WERI-Rb-1 (cell line): ENCODE measurements around the gene SMC5.

Source experiments
- DNase-seq: peaks from one replicate; pipeline ENCODE4 v3.0.0-alpha.2; 2020
- H3K27ac ChIP-seq: fragments of 250-450 bp; sonication (Bioruptor Pico); 2 replicates; pipeline ENCODE4 v1.5.1; 2020; ENCODE audit warnings: mild to moderate bottlenecking, moderate library complexity
- H3K27me3 ChIP-seq: fragments of 250-450 bp; sonication (Bioruptor Pico); 2 replicates; pipeline ENCODE4 v1.5.1; 2021; ENCODE audit warnings: mild to moderate bottlenecking, low read depth, moderate library complexity; ENCODE audit not compliant: insufficient read depth, severe bottlenecking
- H3K36me3 ChIP-seq: fragments of 250-450 bp; sonication (Bioruptor Pico); 2 replicates; pipeline ENCODE4 v1.5.1; 2020; ENCODE audit warnings: mild to moderate bottlenecking, moderate library complexity
- H3K4me3 ChIP-seq: 2 replicates; pipeline ENCODE4 v1.5.1; 2011; ENCODE audit warnings: low read depth, mild to moderate bottlenecking, control low read depth, low read length
- H3K9me3 ChIP-seq: fragments of 250-450 bp; sonication (Bioruptor Pico); 2 replicates; pipeline ENCODE4 v1.5.1; 2021; ENCODE audit warnings: mild to moderate bottlenecking, moderate library complexity; ENCODE audit not compliant: severe bottlenecking
- TF ChIP-seq, protein P1 (sequence below): IDR thresholded peaks from 2 replicates; pipeline ENCODE4 v1.5.1; 2011; ENCODE audit warnings: low read depth, mild to moderate bottlenecking, control low read depth, inconsistent platforms, low read length

SMC5 gene

DNA sequence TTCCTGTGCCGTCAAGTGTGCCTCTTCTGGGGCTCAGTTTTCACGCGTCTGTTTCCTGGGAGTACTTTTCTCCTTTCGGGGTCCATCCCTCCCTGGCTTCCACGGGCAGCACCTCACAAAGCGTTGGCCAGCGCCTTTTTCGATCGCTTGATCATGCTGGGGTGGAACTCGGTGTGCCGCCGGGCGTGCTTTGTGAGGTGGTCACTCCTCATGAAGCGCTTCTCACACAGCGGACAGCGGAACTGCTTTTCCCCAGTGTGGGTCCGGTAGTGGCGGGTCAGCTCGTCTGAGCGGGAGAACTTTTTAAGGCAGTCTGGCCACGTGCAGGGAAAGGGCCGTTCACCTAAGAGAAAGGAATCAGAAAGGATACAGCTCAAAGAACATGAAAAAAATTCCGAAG is 128.9 kb downstream of the SMC5 start:
- no peaks in the 10 kb centered on the region for H3K27me3 ChIP-seq
- no peak overlapping the region for H3K4me3 ChIP-seq
- H3K27ac ChIP-seq = no peak overlapping the region
- no peak for DNase-seq
- H3K36me3 ChIP-seq = no peaks in the 10 kb centered on the region
- TF ChIP-seq, protein P1, sequence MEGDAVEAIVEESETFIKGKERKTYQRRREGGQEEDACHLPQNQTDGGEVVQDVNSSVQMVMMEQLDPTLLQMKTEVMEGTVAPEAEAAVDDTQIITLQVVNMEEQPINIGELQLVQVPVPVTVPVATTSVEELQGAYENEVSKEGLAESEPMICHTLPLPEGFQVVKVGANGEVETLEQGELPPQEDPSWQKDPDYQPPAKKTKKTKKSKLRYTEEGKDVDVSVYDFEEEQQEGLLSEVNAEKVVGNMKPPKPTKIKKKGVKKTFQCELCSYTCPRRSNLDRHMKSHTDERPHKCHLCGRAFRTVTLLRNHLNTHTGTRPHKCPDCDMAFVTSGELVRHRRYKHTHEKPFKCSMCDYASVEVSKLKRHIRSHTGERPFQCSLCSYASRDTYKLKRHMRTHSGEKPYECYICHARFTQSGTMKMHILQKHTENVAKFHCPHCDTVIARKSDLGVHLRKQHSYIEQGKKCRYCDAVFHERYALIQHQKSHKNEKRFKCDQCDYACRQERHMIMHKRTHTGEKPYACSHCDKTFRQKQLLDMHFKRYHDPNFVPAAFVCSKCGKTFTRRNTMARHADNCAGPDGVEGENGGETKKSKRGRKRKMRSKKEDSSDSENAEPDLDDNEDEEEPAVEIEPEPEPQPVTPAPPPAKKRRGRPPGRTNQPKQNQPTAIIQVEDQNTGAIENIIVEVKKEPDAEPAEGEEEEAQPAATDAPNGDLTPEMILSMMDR = no peak
- no peaks in the 10 kb centered on the region for H3K9me3 ChIP-seq

GRCh38 chr9:70389188-70389587 is 130.4 kb downstream of the SMC5 start:
- no peak for DNase-seq
- Histone ChIP-seq H3K4me3 (no peak overlapping the region), H3K9me3 (no peaks in the 10 kb centered on the region), H3K27ac (no peak overlapping the region), H3K36me3 (no peaks in the 10 kb centered on the region), H3K27me3 (no peaks in the 10 kb centered on the region)
- TF ChIP-seq, protein P1 = no peak

GRCh38 chr9:70389621-70390266 is 131.0 kb downstream of the SMC5 start:
- no peaks in the 10 kb centered on the region for H3K27me3 ChIP-seq
- DNase-seq = no peak
- no peaks in the 10 kb centered on the region for H3K36me3 ChIP-seq
- TF ChIP-seq, protein P1 = no peak
- no peaks in the 10 kb centered on the region for H3K9me3 ChIP-seq
- no peak overlapping the region for H3K4me3 ChIP-seq
- H3K27ac ChIP-seq = no peak overlapping the region

DNA sequence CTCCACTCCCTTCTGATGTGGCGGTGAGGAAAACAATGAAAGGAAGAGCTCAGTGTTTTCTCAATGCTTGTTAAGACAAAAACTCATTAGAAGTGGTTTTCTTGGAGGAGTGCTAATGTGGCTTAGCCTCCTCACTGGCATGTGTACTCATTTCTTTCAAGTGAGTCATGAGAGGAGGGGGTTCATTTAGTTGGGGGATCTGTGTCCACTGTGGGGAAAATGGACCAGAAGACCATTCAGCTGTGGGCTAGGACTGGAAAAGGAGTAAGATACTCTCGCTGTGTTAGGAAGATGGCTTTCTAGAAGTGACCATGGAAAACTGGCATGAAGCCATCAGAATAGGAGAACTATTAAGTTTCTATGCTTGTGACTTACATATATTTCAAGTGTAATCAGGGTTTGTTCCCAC is 132.2 kb downstream of the SMC5 start:
- DNase-seq = no peak
- Histone ChIP-seq H3K4me3 (no peak overlapping the region), H3K27me3 (no peaks in the 10 kb centered on the region), H3K9me3 (no peaks in the 10 kb centered on the region), H3K36me3 (no peaks in the 10 kb centered on the region), H3K27ac (no peak overlapping the region)
- TF ChIP-seq, protein P1 = no peak

GRCh38 chr9:70392189-70392588 is 133.4 kb downstream of the SMC5 start:
- no peak overlapping the region for H3K27ac ChIP-seq
- H3K36me3 ChIP-seq = no peaks in the 10 kb centered on the region
- no peaks in the 10 kb centered on the region for H3K27me3 ChIP-seq
- H3K4me3 ChIP-seq = no peak overlapping the region
- peak; percentile 16 for DNase-seq
- no peaks in the 10 kb centered on the region for H3K9me3 ChIP-seq
- TF ChIP-seq, protein P1 = peak; percentile 31; the same call in 1 of the 2 replicates

- Histone ChIP-seq H3K36me3 (no peaks in the 10 kb centered on the region), H3K27ac (no peak overlapping the region), H3K27me3 (no peaks in the 10 kb centered on the region), H3K4me3 (no peak overlapping the region), H3K9me3 (no peaks in the 10 kb centered on the region)
- no peak for DNase-seq
- TF ChIP-seq, protein P1 = no peak
Observed at GRCh38 chr9:70392850-70393249, 134.1 kb downstream of the SMC5 start.
